Measurements from ENCODE around the gene HOXA5.

- TF ChIP-seq, protein P1, sequence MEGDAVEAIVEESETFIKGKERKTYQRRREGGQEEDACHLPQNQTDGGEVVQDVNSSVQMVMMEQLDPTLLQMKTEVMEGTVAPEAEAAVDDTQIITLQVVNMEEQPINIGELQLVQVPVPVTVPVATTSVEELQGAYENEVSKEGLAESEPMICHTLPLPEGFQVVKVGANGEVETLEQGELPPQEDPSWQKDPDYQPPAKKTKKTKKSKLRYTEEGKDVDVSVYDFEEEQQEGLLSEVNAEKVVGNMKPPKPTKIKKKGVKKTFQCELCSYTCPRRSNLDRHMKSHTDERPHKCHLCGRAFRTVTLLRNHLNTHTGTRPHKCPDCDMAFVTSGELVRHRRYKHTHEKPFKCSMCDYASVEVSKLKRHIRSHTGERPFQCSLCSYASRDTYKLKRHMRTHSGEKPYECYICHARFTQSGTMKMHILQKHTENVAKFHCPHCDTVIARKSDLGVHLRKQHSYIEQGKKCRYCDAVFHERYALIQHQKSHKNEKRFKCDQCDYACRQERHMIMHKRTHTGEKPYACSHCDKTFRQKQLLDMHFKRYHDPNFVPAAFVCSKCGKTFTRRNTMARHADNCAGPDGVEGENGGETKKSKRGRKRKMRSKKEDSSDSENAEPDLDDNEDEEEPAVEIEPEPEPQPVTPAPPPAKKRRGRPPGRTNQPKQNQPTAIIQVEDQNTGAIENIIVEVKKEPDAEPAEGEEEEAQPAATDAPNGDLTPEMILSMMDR (IDR thresholded peaks at IDR 0.05) = no peak
- no peak for TF ChIP-seq POLR2A (IDR thresholded peaks at IDR 0.05)
Measured at GRCh38 chr7:27154901-27155815, 11.7 kb upstream of the HOXA5 start.
